GM23338 (cell line): ENCODE data around the gene PIWIL4. TPM values are rescaled to one million over a fixed set of nuclear protein-coding genes. Genes with fewer than 3 reads are reported as not detected.

ENCODE experiments used
- ATAC-seq: fragments of 200-7000 bp; cut with Tn5 transposase; 3 replicates; pipeline ENCODE4 v1.9.1; 2020
- DNase-seq: peaks from one replicate; pipeline ENCODE4 v3.0.0-alpha.2; 2015; ENCODE audit warnings: low spot score
- H2AFZ ChIP-seq: fragments of 200-600 bp; sonication (generic); 2 replicates; pipeline ENCODE4 v1.8.0; 2016; ENCODE audit warnings: antibody characterized with exemption, mild to moderate bottlenecking, moderate library complexity
- H3F3A ChIP-seq: fragments of 200-600 bp; sonication (generic); replicated peaks from 2 replicates; pipeline ENCODE4 v1.8.0; 2017; ENCODE audit warnings: antibody characterized with exemption, mixed run types, low read depth
- H3K27ac ChIP-seq: fragments of 200-600 bp; sonication (generic); 2 replicates; pipeline ENCODE4 v1.6.1; 2016; ENCODE audit warnings: low read depth
- H3K27me3 ChIP-seq: fragments of 200-600 bp; sonication (generic); 2 replicates; pipeline ENCODE4 v1.8.0; 2016; ENCODE audit warnings: mild to moderate bottlenecking, mixed run types, moderate library complexity; ENCODE audit not compliant: insufficient read depth
- H3K36me3 ChIP-seq: fragments of 200-600 bp; sonication (generic); 2 replicates; pipeline ENCODE4 v1.8.0; 2016; ENCODE audit warnings: mild to moderate bottlenecking; ENCODE audit not compliant: insufficient read depth
- H3K4me1 ChIP-seq: fragments of 200-600 bp; sonication (generic); 2 replicates; pipeline ENCODE4 v1.8.0; 2016; ENCODE audit warnings: mild to moderate bottlenecking, moderate library complexity; ENCODE audit not compliant: insufficient read depth
- H3K4me2 ChIP-seq: fragments of 200-600 bp; sonication (generic); 2 replicates; pipeline ENCODE4 v1.7.1; 2017; ENCODE audit warnings: mixed run types
- H3K4me3 ChIP-seq: fragments of 200-600 bp; sonication (generic); 2 replicates; pipeline ENCODE4 v1.6.1; 2016; ENCODE audit warnings: mixed run types
- H3K79me2 ChIP-seq: fragments of 200-600 bp; sonication (generic); replicated peaks from 2 replicates; pipeline ENCODE4 v1.8.0; 2017; ENCODE audit warnings: mild to moderate bottlenecking; ENCODE audit not compliant: insufficient read depth
- H3K9me2 ChIP-seq: fragments of 200-600 bp; sonication (generic); 2 replicates; pipeline ENCODE4 v1.8.0; 2017; ENCODE audit not compliant: insufficient read depth
- H4K20me1 ChIP-seq: fragments of 200-600 bp; sonication (generic); replicated peaks from 2 replicates; pipeline ENCODE4 v1.8.0; 2017; ENCODE audit warnings: mild to moderate bottlenecking; ENCODE audit not compliant: insufficient read depth
- H3K27ac Mint-ChIP-seq: 2 replicates; pipeline ENCODE4 v1.8.0; 2020; ENCODE audit warnings: inconsistent platforms, mild to moderate bottlenecking, moderate library complexity, mixed read lengths
- H3K27me3 Mint-ChIP-seq: 3 replicates; pipeline ENCODE4 v1.8.0; 2022; ENCODE audit warnings: low read depth, mild to moderate bottlenecking, moderate library complexity, mixed read lengths, inconsistent platforms; ENCODE audit not compliant: insufficient read depth, poor library complexity
- H3K36me3 Mint-ChIP-seq: 3 replicates; pipeline ENCODE4 v1.8.0; 2021; ENCODE audit warnings: low read depth, mild to moderate bottlenecking, inconsistent platforms, moderate library complexity, mixed read lengths
- H3K4me1 Mint-ChIP-seq: 3 replicates; pipeline ENCODE4 v1.8.0; 2020; ENCODE audit warnings: mild to moderate bottlenecking, inconsistent platforms, mixed read lengths
- H3K4me3 Mint-ChIP-seq: 3 replicates; pipeline ENCODE4 v1.8.0; 2021; ENCODE audit warnings: moderate library complexity, mild to moderate bottlenecking, inconsistent platforms, mixed read lengths
- H3K9me3 Mint-ChIP-seq: 3 replicates; pipeline ENCODE4 v1.8.0; 2020; ENCODE audit warnings: moderate library complexity, mild to moderate bottlenecking, inconsistent platforms, mixed read lengths
- CREB1 ChIP-seq: fragments of 250-450 bp; sonication (Bioruptor Pico); IDR thresholded peaks from 2 replicates; pipeline ENCODE4 v1.5.0; 2020; ENCODE audit warnings: low read depth, mild to moderate bottlenecking, moderate library complexity
- CTCF ChIP-seq, 2 experiments: fragments of 200-600 bp in 1 of 2; sonication (generic) in 1 of 2; conservative IDR thresholded peaks; 2 replicates each; pipeline versions ENCODE4 v1.5.1 to v1.6.1; 2016 to 2017; ENCODE audit warnings: antibody characterized with exemption in 2 of 2, low read depth in 2 of 2, mild to moderate bottlenecking in 2 of 2, moderate library complexity in 1 of 2
- ETS1 ChIP-seq: IDR thresholded peaks from 2 replicates; pipeline ENCODE4 v1.6.1; 2016; ENCODE audit warnings: antibody characterized with exemption
- EZH2 ChIP-seq: fragments of 200-600 bp; sonication (generic); IDR thresholded peaks from one replicate; pipeline ENCODE4 v1.8.0; 2017; ENCODE audit warnings: antibody characterized with exemption, mild to moderate bottlenecking, low read depth; ENCODE audit not compliant: unreplicated experiment
- EZH2phosphoT487 ChIP-seq: fragments of 200-600 bp; sonication (generic); IDR thresholded peaks from one replicate; pipeline ENCODE4 v1.8.1; 2018; ENCODE audit warnings: antibody characterized with exemption; ENCODE audit not compliant: unreplicated experiment
- JUNB ChIP-seq: IDR thresholded peaks from one replicate; pipeline ENCODE4 v1.6.1; 2016; ENCODE audit warnings: antibody characterized with exemption; ENCODE audit not compliant: unreplicated experiment
- NANOG ChIP-seq: IDR thresholded peaks from 2 replicates; pipeline ENCODE4 v1.6.1; 2016; ENCODE audit warnings: antibody characterized with exemption, borderline replicate concordance
- POLR2AphosphoS5 ChIP-seq: IDR thresholded peaks from 2 replicates; pipeline ENCODE4 v1.6.1; 2016; ENCODE audit warnings: antibody characterized with exemption, low read depth
- REST ChIP-seq: IDR thresholded peaks from one replicate; pipeline ENCODE4 v1.6.1; 2018; ENCODE audit warnings: antibody characterized with exemption; ENCODE audit not compliant: unreplicated experiment
- STAT1 ChIP-seq: IDR thresholded peaks from one replicate; pipeline ENCODE4 v1.6.1; 2016; ENCODE audit warnings: antibody characterized with exemption; ENCODE audit not compliant: unreplicated experiment
- ZNF114 ChIP-seq: fragments of 250-450 bp; sonication (Bioruptor Pico); IDR thresholded peaks from 2 replicates; pipeline ENCODE4 v1.5.0; 2020; ENCODE audit warnings: mild to moderate bottlenecking, moderate library complexity
- ZNF331 ChIP-seq: fragments of 250-450 bp; sonication (Bioruptor Pico); IDR thresholded peaks from 2 replicates; pipeline ENCODE4 v1.5.0; 2020; ENCODE audit warnings: low read depth, mild to moderate bottlenecking, moderate library complexity
- ZNF462 ChIP-seq: fragments of 250-450 bp; sonication (Bioruptor Pico); IDR thresholded peaks from 2 replicates; pipeline ENCODE4 v1.5.0; 2020; ENCODE audit warnings: mild to moderate bottlenecking, moderate library complexity
- polyA plus RNA-seq: library from polyadenylated mRNA; unstranded; fragments of >200 nt; fragmentation: Nextera tagmentation; extraction: Ambion mirVana; gene quantifications from 2 replicates; pipeline ENCODE4 v1.2.1, GENCODE V29; 2016
- total RNA-seq: library from RNA; depleted of rRNA; stranded (reverse); fragments of >200 nt; shearing (Covaris generic); gene quantifications from 2 replicates; pipeline ENCODE4 v1.2.3, GENCODE V29; 2014

PIWIL4 gene
- total and polyA plus RNA-seq, 2 experiments from 2014 or later, result 0.23 to 0.66 TPM

GRCh38 chr11:94638902-94639373 is 71.8 kb downstream of the PIWIL4 start:
- Histone ChIP-seq H3K27ac (no peak overlapping the region), H2AFZ (peak overlapping the region; percentile 24; the same call in 1 of the 2 replicates), H3K4me3 (no peak overlapping the region), H3F3A (no peaks in the 10 kb centered on the region), H3K9me2 (0 out of 2 replicates have a peak, but pooled peaks cover 3% of the 10 kb centered on the region), H4K20me1 (no peaks in the 10 kb centered on the region), H3K36me3 (no peaks in the 10 kb centered on the region), H3K79me2 (no peaks in the 10 kb centered on the region), H3K4me1 (peaks cover 18% of the 10 kb centered on the region), H3K4me2 (no peak overlapping the region), H3K27me3 (no peaks in the 10 kb centered on the region)
- no peaks in the 10 kb centered on the region; the same call in 2 of the 3 replicates for H3K36me3 Mint-ChIP-seq
- H3K4me3 Mint-ChIP-seq, result no peak overlapping the region
- TF ChIP-seq JUNB (no peak), ETS1 (no peak), ZNF331 (CRISPR knock-in tag) (no peak), CREB1 (CRISPR knock-in tag) (no peak), STAT1 (no peak), POLR2AphosphoS5 (no peak), EZH2 (no peak), NANOG (no peak), CTCF (conservative IDR thresholded peaks at IDR 0.05; ENCODE audit: low read depth in 2 of 2) (no peak), ZNF462 (CRISPR knock-in tag) (no peak), EZH2phosphoT487 (no peak), REST (no peak), ZNF114 (CRISPR knock-in tag) (no peak)
- ATAC-seq (no peak), DNase-seq (no peak)
- H3K27ac Mint-ChIP-seq, result no peak overlapping the region
- peaks cover 42% of the 10 kb centered on the region for H3K4me1 Mint-ChIP-seq
- H3K9me3 Mint-ChIP-seq, result no peaks in the 10 kb centered on the region; the same call in 2 of the 3 replicates
- peaks cover 9% of the 10 kb centered on the region for H3K27me3 Mint-ChIP-seq
